Fibroblast of the aortic adventitia (primary cell): Measurements from ENCODE around the gene CSTPP1. TPM values are rescaled to one million over a fixed set of nuclear protein-coding genes. Genes with fewer than 3 reads are reported as not detected.

Experiments
- DNase-seq: peaks from one replicate; pipeline ENCODE4 v3.0.0-alpha.2; 2010; ENCODE audit warnings: low read depth
- H3K4me3 ChIP-seq: 2 replicates; pipeline ENCODE4 v1.5.1; 2011; ENCODE audit warnings: low read depth, mild to moderate bottlenecking, control low read depth, low read length, moderate library complexity
- CTCF ChIP-seq: IDR thresholded peaks from 2 replicates; pipeline ENCODE4 v1.5.1; 2011; ENCODE audit warnings: mild to moderate bottlenecking, low read length, control low read depth, inconsistent platforms; ENCODE audit not compliant: insufficient read depth
- total RNA-seq: library from RNA; depleted of rRNA; stranded (reverse); fragments of >200 nt; gene quantifications from 2 replicates; pipeline ENCODE4 v1.2.3, GENCODE V29; 2012; ENCODE audit warnings: low replicate concordance

Gene CSTPP1
- total RNA-seq, 1 donor, result 34.9 TPM

- peak; percentile 45 for DNase-seq
- TF ChIP-seq CTCF, result no peak
Measured at GRCh38 chr11:47099214-47099917, 162.8 kb downstream of the CSTPP1 start.

DNA sequence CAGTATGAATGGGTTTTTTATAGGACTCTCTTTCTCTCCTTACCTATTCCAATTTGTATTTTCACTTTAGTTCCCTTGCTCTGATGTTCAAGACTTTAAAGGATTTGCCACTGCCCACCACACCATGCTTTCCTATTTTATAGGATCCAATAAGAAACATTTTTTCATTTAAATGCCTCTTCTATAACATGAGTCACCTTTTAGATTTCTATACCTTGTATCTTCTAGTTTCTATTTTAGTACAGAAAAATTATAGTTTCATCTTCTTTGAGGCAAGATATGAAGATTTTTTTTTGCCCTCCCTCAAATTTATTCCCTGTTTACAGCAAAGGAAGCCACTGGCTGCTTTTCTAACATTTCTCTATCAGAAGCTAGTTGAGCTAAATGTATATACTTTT lies 163.4 kb downstream of the CSTPP1 start:
- DNase-seq, result no peak
- no peak overlapping the region for H3K4me3 ChIP-seq
- no peak for TF ChIP-seq CTCF

More at GRCh38 chr11:47099214-47099917, 162.8 kb downstream of the CSTPP1 start:
- H3K4me3 ChIP-seq, result no peak overlapping the region

- H3K4me3 ChIP-seq, result no peak overlapping the region
- no peak for TF ChIP-seq CTCF
- no peak for DNase-seq
Measured at GRCh38 chr11:47101406-47101805, 164.8 kb downstream of the CSTPP1 start.

DNA sequence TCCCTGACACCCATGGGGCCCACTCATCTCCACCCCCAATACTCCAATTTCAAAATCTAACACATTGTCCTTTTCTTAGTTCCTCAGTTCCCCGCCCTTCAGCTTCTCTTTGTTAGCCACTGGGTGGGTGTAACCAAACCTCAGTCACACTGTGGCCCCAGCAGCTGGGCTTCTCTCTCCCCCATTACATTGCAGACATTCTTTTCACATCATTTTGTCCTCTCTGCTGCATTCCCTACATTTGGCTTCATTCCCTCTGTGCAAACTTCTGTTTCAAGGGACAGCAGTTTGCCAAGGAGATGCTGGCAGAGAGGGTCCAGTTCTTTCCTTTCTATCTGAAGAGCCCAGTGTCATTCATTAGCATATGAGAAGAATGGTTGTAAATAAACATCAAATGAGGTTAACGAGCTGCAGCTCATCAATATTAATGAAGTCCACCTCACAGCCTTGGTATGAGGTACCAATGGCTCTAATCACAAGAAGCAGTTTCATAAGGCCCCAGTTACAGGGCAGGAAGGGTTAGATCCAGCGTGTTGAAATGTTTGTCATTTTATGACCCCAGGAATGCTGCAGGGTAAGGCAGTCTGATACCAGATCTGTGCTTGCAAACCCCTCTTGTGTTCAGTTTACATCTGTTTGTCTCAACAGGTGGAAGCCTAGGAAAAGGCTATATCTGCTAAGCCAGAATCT lies 167.8 kb downstream of the CSTPP1 start:
- no peak overlapping the region for H3K4me3 ChIP-seq
- peak; percentile 66 for DNase-seq
- no peak for TF ChIP-seq CTCF

GRCh38 chr11:47105541-47105940 lies 169.0 kb downstream of the CSTPP1 start:
- DNase-seq, result no peak
- no peak for TF ChIP-seq CTCF
- no peak overlapping the region for H3K4me3 ChIP-seq

DNA sequence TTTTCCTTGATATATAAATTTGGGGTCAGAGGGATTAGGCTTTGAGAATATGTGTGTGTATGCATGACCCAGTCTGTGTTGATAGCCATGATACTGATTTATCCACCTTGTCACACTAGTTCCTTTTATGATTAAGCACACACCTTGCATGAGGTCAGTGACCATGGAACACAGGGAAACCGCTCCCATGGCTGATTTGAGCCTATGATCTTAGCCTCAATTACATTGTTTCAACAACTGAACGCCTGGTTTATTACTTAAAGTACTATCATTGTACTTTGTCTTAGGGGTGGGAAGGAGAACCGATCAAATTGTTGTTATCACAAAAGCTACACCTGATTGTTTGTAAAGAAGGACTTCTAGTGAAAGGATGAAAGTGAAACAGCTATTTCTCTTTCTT lies 169.4 kb downstream of the CSTPP1 start:
- TF ChIP-seq CTCF, result no peak
- no peak for DNase-seq
- H3K4me3 ChIP-seq, result no peak overlapping the region
